Measurements from ENCODE around the gene CTNNA2. TPM values are rescaled to one million over a fixed set of nuclear protein-coding genes. Genes with fewer than 3 reads are reported as not detected.

CTNNA2 gene
- total and polyA plus RNA-seq, 9 of the 15 experiments (the other 6 are each of a cell fraction or from before 2014, with no cell fraction given), result 0.03 to 0.40 (median 0.15) TPM

- TF ChIP-seq, protein P1, sequence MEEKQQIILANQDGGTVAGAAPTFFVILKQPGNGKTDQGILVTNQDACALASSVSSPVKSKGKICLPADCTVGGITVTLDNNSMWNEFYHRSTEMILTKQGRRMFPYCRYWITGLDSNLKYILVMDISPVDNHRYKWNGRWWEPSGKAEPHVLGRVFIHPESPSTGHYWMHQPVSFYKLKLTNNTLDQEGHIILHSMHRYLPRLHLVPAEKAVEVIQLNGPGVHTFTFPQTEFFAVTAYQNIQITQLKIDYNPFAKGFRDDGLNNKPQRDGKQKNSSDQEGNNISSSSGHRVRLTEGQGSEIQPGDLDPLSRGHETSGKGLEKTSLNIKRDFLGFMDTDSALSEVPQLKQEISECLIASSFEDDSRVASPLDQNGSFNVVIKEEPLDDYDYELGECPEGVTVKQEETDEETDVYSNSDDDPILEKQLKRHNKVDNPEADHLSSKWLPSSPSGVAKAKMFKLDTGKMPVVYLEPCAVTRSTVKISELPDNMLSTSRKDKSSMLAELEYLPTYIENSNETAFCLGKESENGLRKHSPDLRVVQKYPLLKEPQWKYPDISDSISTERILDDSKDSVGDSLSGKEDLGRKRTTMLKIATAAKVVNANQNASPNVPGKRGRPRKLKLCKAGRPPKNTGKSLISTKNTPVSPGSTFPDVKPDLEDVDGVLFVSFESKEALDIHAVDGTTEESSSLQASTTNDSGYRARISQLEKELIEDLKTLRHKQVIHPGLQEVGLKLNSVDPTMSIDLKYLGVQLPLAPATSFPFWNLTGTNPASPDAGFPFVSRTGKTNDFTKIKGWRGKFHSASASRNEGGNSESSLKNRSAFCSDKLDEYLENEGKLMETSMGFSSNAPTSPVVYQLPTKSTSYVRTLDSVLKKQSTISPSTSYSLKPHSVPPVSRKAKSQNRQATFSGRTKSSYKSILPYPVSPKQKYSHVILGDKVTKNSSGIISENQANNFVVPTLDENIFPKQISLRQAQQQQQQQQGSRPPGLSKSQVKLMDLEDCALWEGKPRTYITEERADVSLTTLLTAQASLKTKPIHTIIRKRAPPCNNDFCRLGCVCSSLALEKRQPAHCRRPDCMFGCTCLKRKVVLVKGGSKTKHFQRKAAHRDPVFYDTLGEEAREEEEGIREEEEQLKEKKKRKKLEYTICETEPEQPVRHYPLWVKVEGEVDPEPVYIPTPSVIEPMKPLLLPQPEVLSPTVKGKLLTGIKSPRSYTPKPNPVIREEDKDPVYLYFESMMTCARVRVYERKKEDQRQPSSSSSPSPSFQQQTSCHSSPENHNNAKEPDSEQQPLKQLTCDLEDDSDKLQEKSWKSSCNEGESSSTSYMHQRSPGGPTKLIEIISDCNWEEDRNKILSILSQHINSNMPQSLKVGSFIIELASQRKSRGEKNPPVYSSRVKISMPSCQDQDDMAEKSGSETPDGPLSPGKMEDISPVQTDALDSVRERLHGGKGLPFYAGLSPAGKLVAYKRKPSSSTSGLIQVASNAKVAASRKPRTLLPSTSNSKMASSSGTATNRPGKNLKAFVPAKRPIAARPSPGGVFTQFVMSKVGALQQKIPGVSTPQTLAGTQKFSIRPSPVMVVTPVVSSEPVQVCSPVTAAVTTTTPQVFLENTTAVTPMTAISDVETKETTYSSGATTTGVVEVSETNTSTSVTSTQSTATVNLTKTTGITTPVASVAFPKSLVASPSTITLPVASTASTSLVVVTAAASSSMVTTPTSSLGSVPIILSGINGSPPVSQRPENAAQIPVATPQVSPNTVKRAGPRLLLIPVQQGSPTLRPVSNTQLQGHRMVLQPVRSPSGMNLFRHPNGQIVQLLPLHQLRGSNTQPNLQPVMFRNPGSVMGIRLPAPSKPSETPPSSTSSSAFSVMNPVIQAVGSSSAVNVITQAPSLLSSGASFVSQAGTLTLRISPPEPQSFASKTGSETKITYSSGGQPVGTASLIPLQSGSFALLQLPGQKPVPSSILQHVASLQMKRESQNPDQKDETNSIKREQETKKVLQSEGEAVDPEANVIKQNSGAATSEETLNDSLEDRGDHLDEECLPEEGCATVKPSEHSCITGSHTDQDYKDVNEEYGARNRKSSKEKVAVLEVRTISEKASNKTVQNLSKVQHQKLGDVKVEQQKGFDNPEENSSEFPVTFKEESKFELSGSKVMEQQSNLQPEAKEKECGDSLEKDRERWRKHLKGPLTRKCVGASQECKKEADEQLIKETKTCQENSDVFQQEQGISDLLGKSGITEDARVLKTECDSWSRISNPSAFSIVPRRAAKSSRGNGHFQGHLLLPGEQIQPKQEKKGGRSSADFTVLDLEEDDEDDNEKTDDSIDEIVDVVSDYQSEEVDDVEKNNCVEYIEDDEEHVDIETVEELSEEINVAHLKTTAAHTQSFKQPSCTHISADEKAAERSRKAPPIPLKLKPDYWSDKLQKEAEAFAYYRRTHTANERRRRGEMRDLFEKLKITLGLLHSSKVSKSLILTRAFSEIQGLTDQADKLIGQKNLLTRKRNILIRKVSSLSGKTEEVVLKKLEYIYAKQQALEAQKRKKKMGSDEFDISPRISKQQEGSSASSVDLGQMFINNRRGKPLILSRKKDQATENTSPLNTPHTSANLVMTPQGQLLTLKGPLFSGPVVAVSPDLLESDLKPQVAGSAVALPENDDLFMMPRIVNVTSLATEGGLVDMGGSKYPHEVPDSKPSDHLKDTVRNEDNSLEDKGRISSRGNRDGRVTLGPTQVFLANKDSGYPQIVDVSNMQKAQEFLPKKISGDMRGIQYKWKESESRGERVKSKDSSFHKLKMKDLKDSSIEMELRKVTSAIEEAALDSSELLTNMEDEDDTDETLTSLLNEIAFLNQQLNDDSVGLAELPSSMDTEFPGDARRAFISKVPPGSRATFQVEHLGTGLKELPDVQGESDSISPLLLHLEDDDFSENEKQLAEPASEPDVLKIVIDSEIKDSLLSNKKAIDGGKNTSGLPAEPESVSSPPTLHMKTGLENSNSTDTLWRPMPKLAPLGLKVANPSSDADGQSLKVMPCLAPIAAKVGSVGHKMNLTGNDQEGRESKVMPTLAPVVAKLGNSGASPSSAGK (IDR thresholded peaks at IDR 0.05), result 0 out of 2 replicates have a peak, but pooled peaks have one; percentile 26
- peak in 1 of 2 experiments; percentile 28 for TF ChIP-seq AFF1 (IDR thresholded peaks at IDR 0.05; ENCODE audit: low read depth in 1 of 2, partially characterized antibody in 2 of 2)
- TF ChIP-seq MIER1 (IDR thresholded peaks at IDR 0.05; ENCODE audit: low read depth), result peak; percentile 88
- no peak for TF ChIP-seq SAP30 (IDR thresholded peaks at IDR 0.05; ENCODE audit: borderline replicate concordance, insufficient read depth, low read depth, low read length, poor library complexity, severe bottlenecking)
- no peak for TF ChIP-seq MBD1 (CRISPR knock-in tag; IDR thresholded peaks at IDR 0.05)
- no peak for TF ChIP-seq ARNT (IDR thresholded peaks at IDR 0.05)
- TF ChIP-seq ARHGAP35 (IDR thresholded peaks at IDR 0.05; ENCODE audit: partially characterized antibody), result no peak
- TF ChIP-seq IRF9 (tag; IDR thresholded peaks at IDR 0.05), result no peak
These were observed 1.4 kb upstream of the CTNNA2 start (continued) for GRCh38 chr2:79511320-79511951.

All from K562 (cell line).